HG03097 (cell line): ENCODE results near the gene DDX10.

Experiments used
- ATAC-seq: cut with Tn5 transposase; IDR thresholded peaks from one replicate; pipeline ENCODE4 v1.9.1; 2021; ENCODE audit not compliant: unreplicated experiment, low FRiP score

DDX10 gene

GRCh38 chr11:108859510-108859909, 194.6 kb downstream of the DDX10 start:
- no peak for ATAC-seq

- ATAC-seq: no peak
Observed at GRCh38 chr11:108863528-108863927, 198.7 kb downstream of the DDX10 start.

DNA sequence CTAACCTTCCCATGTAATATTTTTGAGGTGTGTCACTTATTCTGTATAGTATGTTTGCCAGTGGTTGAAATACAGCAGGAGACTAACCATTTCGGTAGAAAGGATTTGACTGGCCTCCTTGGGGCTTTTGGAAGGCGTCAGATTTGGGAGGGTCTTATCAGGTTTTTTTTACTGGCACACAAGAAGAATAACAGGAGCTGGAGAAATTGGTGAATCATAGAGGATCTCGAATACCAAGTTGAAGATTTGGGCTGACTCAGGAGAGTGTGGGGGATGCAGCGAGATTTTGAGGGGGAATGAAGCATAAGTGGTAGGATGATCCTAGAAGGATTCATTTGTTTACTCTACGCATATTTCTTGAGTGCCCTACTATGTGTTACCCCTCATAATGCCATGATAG, 200.5 kb downstream of the DDX10 start:
- no peak for ATAC-seq

DNA sequence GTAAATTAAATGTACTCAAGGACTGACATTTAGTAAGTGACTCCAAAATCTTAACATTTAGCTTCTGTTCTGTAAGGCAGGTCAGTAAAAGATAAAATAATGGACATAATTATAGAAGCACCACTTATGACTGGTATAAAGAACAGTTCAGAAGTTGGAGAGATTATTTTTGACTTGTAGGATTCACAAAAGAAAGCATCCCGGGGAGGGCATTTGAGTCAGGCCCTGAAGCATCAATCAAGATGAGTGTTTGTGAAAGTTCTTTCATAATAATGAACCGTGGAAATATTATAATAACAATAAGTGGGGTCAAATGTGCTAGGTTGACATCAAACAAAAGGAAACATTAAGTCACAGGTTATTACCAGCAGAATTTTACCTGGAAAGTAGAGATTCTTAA, 201.9 kb downstream of the DDX10 start:
- ATAC-seq: no peak

GRCh38 chr11:108870373-108871020, 205.6 kb downstream of the DDX10 start:
- ATAC-seq: no peak

GRCh38 chr11:108871152-108871551, 206.3 kb downstream of the DDX10 start:
- no peak for ATAC-seq

DNA sequence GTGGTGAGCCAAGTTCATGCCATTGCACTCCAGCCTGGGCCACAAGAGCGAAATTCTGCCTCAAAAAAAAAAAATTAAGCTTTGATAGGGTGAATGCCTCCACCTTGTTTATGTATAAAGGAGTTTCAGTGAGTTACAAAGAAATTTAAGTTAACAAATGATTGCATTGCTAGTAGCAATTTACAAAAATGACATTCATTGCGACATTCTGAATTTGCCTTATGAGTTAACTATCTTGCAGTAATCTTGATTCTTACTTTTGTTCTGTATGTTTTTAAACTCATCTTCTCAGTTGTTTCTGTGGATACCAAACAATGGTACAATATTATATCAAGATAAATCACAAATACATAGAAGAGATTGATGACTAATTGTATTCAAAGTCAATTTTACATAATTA, 207.0 kb downstream of the DDX10 start:
- no peak for ATAC-seq

- no peak for ATAC-seq
Observed at GRCh38 chr11:108872781-108873291, 208.0 kb downstream of the DDX10 start.

GRCh38 chr11:108873310-108873709, 208.4 kb downstream of the DDX10 start:
- no peak for ATAC-seq

- ATAC-seq: no peak
Observed at GRCh38 chr11:108873941-108874340, 209.1 kb downstream of the DDX10 start.

- no peak for ATAC-seq
Observed at GRCh38 chr11:108875134-108875533, 210.3 kb downstream of the DDX10 start.

- no peak for ATAC-seq
Observed at GRCh38 chr11:108877178-108877577, 212.3 kb downstream of the DDX10 start.

- ATAC-seq: no peak
Observed at GRCh38 chr11:108880510-108880909, 215.6 kb downstream of the DDX10 start.

DNA sequence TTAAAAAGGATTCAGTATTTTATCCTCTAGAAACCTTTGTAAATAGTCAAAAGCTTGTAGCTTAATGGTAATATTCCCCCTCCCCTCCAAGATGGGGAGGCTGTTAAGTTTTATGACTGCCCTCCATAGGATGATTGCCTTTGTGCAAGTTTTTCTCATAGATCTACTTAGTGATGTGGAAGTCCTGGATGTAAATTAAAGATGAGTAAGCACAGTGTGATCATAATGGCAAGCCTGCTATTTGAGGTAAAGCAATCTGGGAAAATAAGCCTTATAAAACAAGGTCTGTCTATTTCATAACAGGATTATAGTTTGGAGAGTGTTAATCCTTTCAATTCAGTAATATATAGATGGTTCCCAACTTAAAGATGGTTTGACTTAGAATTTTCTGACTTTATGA, 216.3 kb downstream of the DDX10 start:
- ATAC-seq: no peak

DNA sequence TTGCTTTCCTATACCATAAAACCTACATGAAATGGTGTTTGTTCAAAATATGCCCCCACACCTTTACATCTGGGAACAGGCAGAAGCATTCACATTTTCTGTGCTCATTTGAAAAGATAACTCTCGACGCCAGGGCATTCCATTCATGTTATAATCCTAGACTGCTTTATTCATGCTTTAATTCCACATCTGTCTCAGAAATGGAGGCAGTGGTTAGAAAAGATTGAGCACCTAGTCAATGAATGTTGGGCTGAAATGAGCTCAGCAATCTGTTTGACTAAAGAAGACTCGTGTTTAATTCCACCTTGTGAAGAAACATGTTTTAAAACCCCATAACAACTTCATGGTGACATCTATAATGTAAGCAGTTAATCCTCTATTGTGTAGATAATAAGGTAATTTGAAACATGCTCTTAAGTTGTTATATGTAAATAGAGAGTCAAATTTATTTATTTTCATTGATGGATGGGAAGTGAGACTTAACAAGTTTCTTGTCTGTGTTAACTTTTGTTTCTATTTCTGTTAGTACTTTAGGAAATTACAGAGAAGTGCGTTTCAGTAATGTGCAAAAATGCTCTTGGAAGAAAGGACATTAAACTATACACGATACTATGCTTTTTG, 217.5 kb downstream of the DDX10 start:
- no peak for ATAC-seq

DNA sequence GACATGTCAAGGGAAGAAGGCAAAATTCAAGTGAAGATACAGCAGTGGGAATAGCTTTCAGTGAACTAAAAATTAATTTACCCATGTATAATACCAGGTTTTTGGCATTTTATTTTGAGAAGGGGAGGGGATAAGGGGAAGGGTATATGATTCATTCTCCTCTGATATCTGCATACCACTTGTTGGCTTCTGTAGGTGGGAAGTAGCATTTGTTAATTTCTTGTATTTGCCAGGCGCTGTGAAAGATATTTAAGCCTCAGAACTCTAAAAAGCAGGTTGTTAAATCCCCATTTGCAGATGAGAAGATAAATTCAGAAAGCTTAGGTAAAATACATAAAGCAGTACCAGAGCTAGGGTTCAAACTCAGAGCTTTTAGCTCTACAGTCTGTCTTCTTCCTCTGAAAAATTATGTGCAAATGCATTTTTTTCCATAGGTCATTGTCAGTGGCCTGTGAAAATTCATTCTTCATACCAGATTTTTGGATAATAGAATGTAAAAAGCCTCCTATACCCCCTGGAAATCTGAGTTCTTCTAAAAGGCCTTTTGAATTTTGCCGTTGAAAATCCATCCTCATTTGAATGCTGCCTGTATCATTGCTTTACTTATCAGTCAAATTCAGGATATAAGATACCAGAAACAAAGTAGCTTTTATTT, 221.3 kb downstream of the DDX10 start:
- ATAC-seq: no peak

DNA sequence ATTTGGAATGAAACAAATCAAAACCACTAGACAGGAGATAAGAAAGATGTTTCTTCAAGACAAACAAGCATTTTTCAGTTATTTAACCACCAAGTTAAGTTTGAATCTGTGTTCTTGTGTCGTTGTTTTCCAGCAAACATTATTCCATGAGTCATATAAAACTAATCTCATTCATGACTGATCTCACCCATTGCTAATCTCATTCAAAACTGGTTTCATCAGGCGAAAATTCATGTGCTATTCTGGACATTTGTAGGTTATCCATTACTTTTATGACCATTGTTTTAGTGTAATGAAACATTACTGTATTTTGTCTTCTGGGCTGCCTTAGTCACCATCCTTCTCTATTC, 221.8 kb downstream of the DDX10 start:
- ATAC-seq: no peak

GRCh38 chr11:108887436-108888238, 222.8 kb downstream of the DDX10 start:
- ATAC-seq: no peak

GRCh38 chr11:108890482-108891105, 225.7 kb downstream of the DDX10 start:
- no peak for ATAC-seq

DNA sequence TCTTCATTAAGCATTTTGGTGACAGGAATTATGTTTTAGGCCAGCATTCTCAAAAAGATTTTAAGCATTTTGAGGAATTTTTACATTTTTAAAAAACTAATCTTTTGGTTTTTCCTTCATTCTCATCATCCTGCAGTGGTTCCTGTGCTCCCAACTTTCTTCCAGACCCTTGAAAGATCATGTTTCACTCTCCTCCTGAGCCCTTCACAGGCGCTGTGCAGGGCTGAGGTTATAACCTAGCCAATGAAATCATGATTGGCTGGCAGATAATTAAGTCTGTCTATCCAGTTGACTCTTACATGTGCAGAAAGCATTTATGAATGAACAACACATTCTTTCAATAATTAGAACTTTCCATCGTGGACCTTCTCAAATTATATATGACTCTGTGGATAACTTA, 226.3 kb downstream of the DDX10 start:
- ATAC-seq: no peak
